Amniotic epithelial cell (primary cell): ENCODE data around the gene HNRNPA1.
"Not testable (repeated sequence)": the region's sequence is repeated elsewhere in the genome, so short reads cannot be mapped to it uniquely, and the experiment has no call there.

Experiments used
- DNase-seq: peaks from one replicate; pipeline ENCODE4 v3.0.0-alpha.2; 2010; ENCODE audit warnings: low read depth

Gene HNRNPA1

DNA sequence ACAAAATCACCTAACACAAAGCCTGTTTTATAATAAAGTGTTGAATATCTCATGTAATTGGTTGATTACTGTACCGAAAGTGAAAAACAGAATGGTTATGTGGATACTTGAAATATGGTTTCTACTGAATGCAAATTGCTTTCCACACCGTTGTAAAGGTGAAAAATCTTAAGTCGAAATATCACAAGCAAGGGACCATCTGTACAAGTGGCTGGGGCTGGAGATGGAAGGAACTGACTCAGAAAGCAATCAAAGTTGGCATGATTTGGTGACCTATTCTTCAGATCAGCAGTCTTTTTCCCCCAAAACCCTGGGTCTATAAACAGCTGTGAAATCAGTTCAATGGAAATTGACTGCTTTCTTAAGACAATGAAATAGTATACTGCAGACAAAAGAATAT is 4.2 kb upstream of the HNRNPA1 start:
- DNase-seq = no peak

DNA sequence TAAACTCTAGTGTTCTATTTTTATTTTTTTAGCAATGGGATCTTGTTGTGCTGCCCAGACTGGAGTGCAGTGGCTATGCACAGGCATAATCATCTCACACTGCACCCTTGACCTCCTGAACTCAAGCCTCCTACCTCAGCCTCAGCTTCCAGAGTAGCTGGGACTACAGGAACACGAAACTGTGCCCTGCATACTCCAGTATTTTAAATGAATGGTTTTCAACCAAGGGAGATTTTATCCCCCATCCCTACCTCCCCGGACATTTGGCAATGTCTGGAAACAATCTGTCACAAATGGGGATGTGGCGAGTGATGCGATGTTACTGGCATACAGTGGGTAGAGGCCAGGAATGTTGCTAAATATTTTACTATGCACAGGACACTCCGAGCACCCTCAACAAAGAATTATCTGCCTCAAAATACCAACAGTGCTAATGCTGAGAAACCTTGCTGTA is 2.7 kb upstream of the HNRNPA1 start:
- DNase-seq = no peak

DNA sequence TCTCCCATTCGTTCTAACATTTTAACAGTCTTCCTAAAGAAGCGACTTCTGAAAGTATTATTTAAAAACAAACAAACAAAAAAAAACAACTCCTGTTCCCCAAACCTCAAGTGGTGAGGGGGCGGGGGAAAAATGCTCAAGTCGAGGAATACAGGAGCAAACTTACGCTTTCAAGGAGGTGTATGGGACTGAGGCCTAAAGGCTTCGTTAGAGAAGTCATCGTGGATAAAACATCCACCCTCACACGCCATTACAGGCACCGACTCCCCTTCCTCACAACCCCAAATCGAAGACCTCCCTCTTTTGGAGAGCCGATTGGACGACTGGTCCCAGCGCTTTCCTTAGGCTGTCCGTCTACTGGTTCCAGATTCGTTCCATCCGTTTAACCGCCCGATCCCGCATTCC is 1.3 kb upstream of the HNRNPA1 start:
- no peak for DNase-seq

DNA sequence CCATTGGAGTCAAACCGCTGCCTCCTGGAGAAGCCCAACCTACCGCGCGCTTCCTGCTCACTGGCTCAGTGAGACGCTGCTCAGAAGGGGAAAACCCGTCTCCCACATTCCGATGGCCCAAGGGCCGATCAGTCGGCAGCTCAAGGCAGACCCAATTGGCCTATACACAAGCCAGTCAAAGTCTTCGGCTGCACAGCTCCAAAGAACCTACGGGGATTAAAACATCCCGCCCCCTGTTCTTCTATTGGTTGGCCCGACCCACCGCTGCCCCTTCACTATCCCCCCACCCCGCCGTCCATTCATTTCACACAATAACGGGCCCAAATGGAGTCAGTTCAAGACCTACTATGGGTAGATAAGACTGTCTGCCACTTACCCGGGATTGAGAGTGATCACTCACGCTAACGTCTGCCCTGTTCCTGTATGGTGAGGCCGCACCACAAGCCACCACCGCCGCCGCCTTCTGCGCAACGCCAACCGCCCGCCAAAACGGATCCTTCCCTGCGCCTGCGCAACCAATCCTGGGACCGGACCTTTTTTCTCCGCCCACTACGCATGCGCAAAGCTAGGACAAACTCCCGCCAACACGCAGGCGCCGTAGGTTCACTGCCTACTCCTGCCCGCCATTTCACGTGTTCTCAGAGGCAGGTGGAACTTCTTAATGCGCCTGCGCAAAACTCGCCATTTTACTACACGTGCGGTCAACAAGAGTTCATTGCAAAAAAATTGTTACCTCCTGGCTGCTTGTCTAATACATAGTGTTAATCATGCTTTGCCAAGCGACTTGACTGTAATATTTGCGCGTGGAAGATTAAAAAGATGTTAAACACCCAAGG is 676 bp upstream of the HNRNPA1 start, which contains the start of gene CBX5:
TSS of gene CBX5 (minus strand) at position 491 of the 836 bp plus-strand sequence. CDS start 22,472 bp downstream, outside the sequence.
- peak; percentile 100 for DNase-seq

DNA sequence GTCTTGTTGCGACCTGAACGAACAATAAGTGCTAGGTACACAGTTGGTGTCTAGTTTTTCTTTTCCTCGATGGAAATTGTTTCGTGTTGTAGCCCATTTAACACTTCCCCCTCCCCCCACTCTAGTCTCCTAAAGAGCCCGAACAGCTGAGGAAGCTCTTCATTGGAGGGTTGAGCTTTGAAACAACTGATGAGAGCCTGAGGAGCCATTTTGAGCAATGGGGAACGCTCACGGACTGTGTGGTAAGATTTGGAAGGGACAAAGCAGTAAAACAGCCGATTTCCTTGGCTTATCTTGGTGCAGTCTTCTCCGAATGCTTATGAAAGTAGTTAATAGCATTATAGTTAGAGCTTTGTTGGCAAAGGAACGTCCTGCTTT is 724 bp downstream of the HNRNPA1 start:
- not testable (repeated sequence) for DNase-seq

GRCh38 chr12:54281694-54282093 is 1.2 kb downstream of the HNRNPA1 start:
- not testable (repeated sequence) for DNase-seq

- DNase-seq = no peak
Measured at GRCh38 chr12:54282949-54283593, 2.5 kb downstream of the HNRNPA1 start.

GRCh38 chr12:54284070-54284780 is 3.7 kb downstream of the HNRNPA1 start:
- DNase-seq = not testable (repeated sequence)

GRCh38 chr12:54285150-54286041 is 4.9 kb downstream of the HNRNPA1 start:
- no peak for DNase-seq

- peak; percentile 60 for DNase-seq
Measured at GRCh38 chr12:54286042-54287030, 5.8 kb downstream of the HNRNPA1 start.

GRCh38 chr12:54287261-54288157 is 7.0 kb downstream of the HNRNPA1 start:
- DNase-seq = no peak

DNA sequence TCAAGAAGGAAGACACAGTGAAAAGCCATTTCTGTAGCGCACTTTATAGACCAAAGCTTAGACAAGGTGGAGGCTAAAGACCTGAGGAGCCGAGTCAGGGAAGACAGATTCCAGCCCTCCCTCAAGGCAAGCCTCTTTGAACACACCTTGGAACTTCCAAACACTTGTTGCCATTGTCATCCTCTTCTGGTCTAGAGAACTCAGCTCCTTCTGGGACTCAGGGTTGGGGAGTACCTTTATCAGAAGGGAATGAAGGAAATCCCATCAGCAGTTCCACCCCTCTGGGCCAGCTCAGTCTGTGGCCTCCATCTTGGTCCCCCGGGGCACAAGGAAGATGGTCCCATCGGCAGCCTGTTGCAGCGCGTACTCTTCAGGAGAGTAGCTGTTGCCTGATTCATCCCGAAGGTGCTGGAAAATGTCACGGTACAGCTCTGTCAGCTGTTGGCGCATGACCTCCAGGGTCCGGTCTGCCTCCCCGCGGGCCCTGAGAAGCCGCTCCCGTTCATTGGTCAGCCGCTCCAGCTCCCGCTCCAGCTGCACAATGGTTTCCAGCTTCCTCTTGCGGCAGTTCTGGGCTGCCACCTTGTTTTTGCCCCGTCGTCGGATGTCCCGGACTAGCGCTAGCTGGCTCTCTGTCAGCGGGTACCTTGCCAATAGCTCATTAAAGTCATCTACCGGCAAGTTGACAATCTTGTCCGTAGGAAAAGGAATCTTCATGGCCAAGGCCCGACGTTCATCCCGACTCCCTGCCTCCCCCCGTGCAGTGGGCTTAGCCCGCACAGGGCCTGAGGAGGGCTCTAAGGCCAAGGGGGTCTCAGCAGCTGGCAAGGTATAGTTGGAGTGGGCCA is 11.8 kb downstream of the HNRNPA1 start:
- no peak for DNase-seq

GRCh38 chr12:54292931-54293241 is 12.4 kb downstream of the HNRNPA1 start:
- no peak for DNase-seq

- DNase-seq = peak; percentile 38
Measured at GRCh38 chr12:54294152-54294952, 13.8 kb downstream of the HNRNPA1 start.

DNA sequence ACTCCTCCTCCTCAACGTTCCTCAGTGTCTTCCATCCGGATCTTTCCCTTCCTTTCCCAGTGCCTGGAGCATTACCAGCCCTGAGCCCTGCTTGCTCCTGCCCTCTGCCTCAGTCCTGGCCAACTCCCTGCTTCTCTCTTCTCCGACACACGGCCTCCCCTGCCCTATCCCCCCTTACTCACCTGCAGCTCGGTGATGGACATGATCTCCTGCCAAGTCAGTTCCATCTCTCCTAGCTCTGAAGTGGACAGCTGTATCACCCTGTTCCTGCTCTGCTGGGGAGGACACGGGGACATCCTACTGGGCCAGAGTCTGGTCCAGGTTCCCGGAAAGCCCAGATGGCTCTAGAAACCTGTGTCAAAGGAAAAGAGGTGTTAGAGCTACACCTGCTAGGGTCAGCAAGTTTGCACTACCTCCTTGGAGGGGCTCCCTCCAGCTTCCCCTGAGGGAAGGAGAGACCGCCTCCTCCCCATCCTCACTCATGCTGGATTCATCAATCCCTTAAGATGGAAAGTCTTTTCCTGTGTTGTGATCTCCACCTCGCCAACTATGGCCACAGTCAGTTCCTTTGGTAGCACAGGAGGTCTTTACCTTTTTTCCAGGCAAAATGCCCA is 14.5 kb downstream of the HNRNPA1 start:
- no peak for DNase-seq

DNA sequence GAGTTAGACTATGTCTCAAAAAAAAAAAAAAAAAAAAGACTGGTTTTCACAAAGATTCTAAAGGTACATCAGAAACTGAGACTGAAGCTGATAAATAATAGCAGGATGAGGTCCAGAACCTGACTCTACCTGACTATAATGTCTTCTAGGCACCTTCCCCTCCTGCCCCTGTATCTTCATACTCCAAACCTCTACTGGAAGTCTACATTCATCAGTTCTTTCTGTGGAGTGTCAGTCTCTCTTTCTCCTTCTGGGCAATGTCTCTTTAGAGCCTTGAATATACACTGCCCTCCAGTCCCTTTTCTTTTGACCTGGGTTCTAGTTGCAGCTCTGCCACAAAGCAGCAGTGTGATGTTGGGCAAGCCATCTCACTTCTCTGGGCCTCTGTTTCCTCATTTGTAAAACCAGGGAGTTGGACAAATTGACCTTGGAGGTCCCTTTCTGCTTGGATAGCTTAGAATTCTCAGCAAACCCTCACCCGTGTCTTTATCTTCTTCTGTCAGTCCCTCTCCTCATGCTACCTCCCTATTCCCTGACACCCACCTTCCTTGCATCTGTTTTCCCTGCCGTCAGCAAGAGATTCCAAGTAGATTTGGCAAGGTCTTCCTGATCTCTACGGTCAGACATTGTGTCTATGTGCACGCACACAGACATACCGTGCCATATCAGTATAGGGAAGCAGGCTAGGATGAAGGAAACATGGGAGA is 16.0 kb downstream of the HNRNPA1 start:
- DNase-seq = no peak

DNA sequence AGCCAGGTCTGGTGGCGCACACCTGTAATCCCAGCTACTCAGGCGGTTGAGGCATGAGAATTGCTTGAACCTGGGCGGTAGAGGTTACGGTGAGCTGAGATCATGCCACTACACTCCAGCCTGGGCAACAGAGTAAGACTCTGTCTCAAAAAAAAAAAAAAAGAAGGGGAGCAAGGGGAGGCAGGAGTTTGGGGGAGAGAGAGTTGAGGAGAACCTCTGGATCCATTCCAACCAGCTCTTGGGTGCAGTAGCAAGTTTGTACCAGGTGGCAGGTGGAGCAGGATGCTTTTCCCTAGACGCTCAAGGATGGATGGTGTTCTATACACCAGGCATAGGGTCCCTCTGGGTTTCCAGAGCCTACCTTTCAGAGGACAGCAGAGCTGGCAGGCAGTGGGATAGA is 18.4 kb downstream of the HNRNPA1 start:
- no peak for DNase-seq
